HCT116 (cell line): Measurements from ENCODE around the gene NCOR1. TPM values are rescaled to one million over a fixed set of nuclear protein-coding genes. Genes with fewer than 3 reads are reported as not detected.

Experiments used
- ATAC-seq: fragments of 200-7000 bp; cut with Tn5 transposase; 2 replicates; pipeline ENCODE4 v1.9.1; 2020; ENCODE audit warnings: mild to moderate bottlenecking, moderate library complexity
- BruUV-seq: library from RNA; stranded (reverse); fragments of 400-500 nt; replicated peaks from 2 replicates; lab custom pipeline; 2021; lab: Mats Ljungman, UMichigan
- CTCF ChIA-PET: fragments of 300-600 bp; sonication (Branson Sonifier 250); formaldehyde crosslinking; loops from one replicate; lab custom pipeline; 2021; ENCODE audit warnings: antibody characterized with exemption; lab: Charles Lee
- POLR2A ChIA-PET: fragments of 300-600, 350-600 bp; sonication (Branson Sonifier 250); formaldehyde crosslinking; loops from one replicate; lab custom pipeline; 2021; ENCODE audit warnings: antibody characterized with exemption; lab: Charles Lee
- RAD21 ChIA-PET, 2 experiments: fragments of 300-600 bp; sonication (Branson Sonifier 250); formaldehyde crosslinking; loops; one replicate each; lab custom pipeline; 2023; ENCODE audit warnings: low total read pairs in 2 of 2; ENCODE audit not compliant: uncharacterized antibody in 2 of 2, unreplicated experiment in 2 of 2, low non-redundant PET in 1 of 2; lab: Charles Lee
- DNase-seq: peaks from one replicate; pipeline ENCODE4 v3.0.0-alpha.2; 2010; ENCODE audit warnings: low read depth, low spot score
- H2AFZ ChIP-seq: fragments of 200-600 bp; shearing (Covaris generic), sonication (generic); 2 replicates; pipeline ENCODE4 v1.6.1; 2017; ENCODE audit warnings: low read depth, mixed run types, mixed read lengths, antibody characterized with exemption, low read length; ENCODE audit not compliant: poor library complexity, severe bottlenecking
- H3K27ac ChIP-seq: 2 replicates; pipeline ENCODE4 v1.5.1; 2012; ENCODE audit warnings: low read depth, low read length
- H3K27me3 ChIP-seq: fragments of 200-600 bp; sonication (generic); 2 replicates; pipeline ENCODE4 v1.6.1; 2016; ENCODE audit warnings: mixed run types, low read length, mixed read lengths; ENCODE audit not compliant: insufficient read depth
- H3K36me3 ChIP-seq, 2 experiments: fragments of 200-500 bp in 1 of 2; fragments of 200-600 bp in 1 of 2; sonication (Bioruptor generic) in 1 of 2; sonication (generic) in 1 of 2; 2 replicates each; pipeline versions ENCODE4 v1.5.1 to v1.6.1; 2014 to 2016; ENCODE audit warnings: low read length in 2 of 2, inconsistent platforms in 1 of 2, mixed read lengths in 1 of 2, mixed run types in 1 of 2; ENCODE audit not compliant: insufficient read depth in 2 of 2, control insufficient read depth in 1 of 2
- H3K4me1 ChIP-seq, 2 experiments: fragments of 200-600 bp in 1 of 2; sonication (generic) in 1 of 2; 2 replicates each; pipeline versions ENCODE4 v1.5.1 to v1.6.1; 2012 to 2017; ENCODE audit warnings: low read length in 2 of 2, inconsistent platforms in 1 of 2, mild to moderate bottlenecking in 1 of 2, mixed read lengths in 1 of 2, mixed run types in 1 of 2, moderate library complexity in 1 of 2; ENCODE audit not compliant: insufficient read depth in 2 of 2, control insufficient read depth in 1 of 2
- H3K4me2 ChIP-seq: fragments of 200-600 bp; sonication (generic); 2 replicates; pipeline ENCODE4 v1.6.1; 2017; ENCODE audit warnings: mixed run types, low read length, mixed read lengths
- H3K4me3 ChIP-seq, 2 experiments: fragments of 200-600 bp in 1 of 2; sonication (generic) in 1 of 2; replicated peaks in 1 of 2; 2 replicates each; pipeline ENCODE4 v1.5.1; 2011 to 2016; ENCODE audit warnings: low read length in 2 of 2, control low read depth in 1 of 2, low read depth in 1 of 2, mild to moderate bottlenecking in 1 of 2, mixed read lengths in 1 of 2, mixed run types in 1 of 2
- H3K79me2 ChIP-seq: fragments of 200-600 bp; sonication (generic); 2 replicates; pipeline ENCODE4 v1.6.1; 2017; ENCODE audit warnings: mild to moderate bottlenecking, mixed run types, low read length, moderate library complexity, mixed read lengths; ENCODE audit not compliant: insufficient read depth
- H3K9ac ChIP-seq: fragments of 200-600 bp; sonication (generic); 2 replicates; pipeline ENCODE4 v1.6.1; 2016; ENCODE audit warnings: low read length, mixed read lengths
- H3K9me2 ChIP-seq: fragments of 200-600 bp; sonication (generic), shearing (Covaris generic); 2 replicates; pipeline ENCODE4 v1.6.1; 2017; ENCODE audit warnings: mixed run types, mild to moderate bottlenecking, moderate library complexity; ENCODE audit not compliant: insufficient read depth
- H3K9me3 ChIP-seq, 2 experiments: fragments of 200-500 bp in 1 of 2; fragments of 200-600 bp in 1 of 2; sonication (Bioruptor generic) in 1 of 2; sonication (generic) in 1 of 2; 2 replicates each; pipeline ENCODE4 v1.6.1; 2014 to 2017; ENCODE audit warnings: low read length in 2 of 2, mixed read lengths in 2 of 2, inconsistent platforms in 1 of 2, low read depth in 1 of 2, mild to moderate bottlenecking in 1 of 2, mixed run types in 1 of 2, moderate library complexity in 1 of 2; ENCODE audit not compliant: control insufficient read depth in 1 of 2, insufficient read depth in 1 of 2
- H4K20me1 ChIP-seq: fragments of 200-600 bp; sonication (generic), shearing (Covaris generic); 2 replicates; pipeline ENCODE4 v1.6.1; 2017; ENCODE audit warnings: mixed run types, mild to moderate bottlenecking, moderate library complexity; ENCODE audit not compliant: insufficient read depth
- EGR1 ChIP-seq: IDR thresholded peaks from 2 replicates; pipeline ENCODE4 v1.6.1; 2012; ENCODE audit warnings: low read depth
- POLR2AphosphoS5 ChIP-seq: IDR thresholded peaks from 2 replicates; pipeline ENCODE4 v1.6.1; 2011; ENCODE audit warnings: mild to moderate bottlenecking, low read depth, low read length, moderate library complexity
- RAD21 ChIP-seq: IDR thresholded peaks from 2 replicates; pipeline ENCODE4 v1.6.1; 2012; ENCODE audit warnings: low read depth, mild to moderate bottlenecking
- REST ChIP-seq: IDR thresholded peaks from 2 replicates; pipeline ENCODE4 v1.6.1; 2012; ENCODE audit warnings: low read depth
- SRF ChIP-seq: IDR thresholded peaks from 2 replicates; pipeline ENCODE4 v1.6.1; 2012; ENCODE audit warnings: low read depth
- intact Hi-C: fragments of 100-400 bp; cut with micrococcal nuclease; formaldehyde crosslinking; loops from 2 replicates; pipeline ENCODE4 v1.10.0; 2022
- total RNA-seq: library from RNA; stranded (reverse); gene quantifications from one replicate; pipeline ENCODE4 v1.2.1, GENCODE V29; 2021; ENCODE audit not compliant: unreplicated experiment

Gene NCOR1
- total RNA-seq, 1 experiment from 2014 or later = 43.7 TPM

GRCh38 chr17:16073845-16074244 is 141.5 kb downstream of the NCOR1 start:
- intact Hi-C loops = no loop called here
- H4K20me1 ChIP-seq = no peaks in the 10 kb centered on the region
- no peaks in the 10 kb centered on the region for H3K9me2 ChIP-seq
- TF ChIP-seq EGR1 (no peak), SRF (no peak), RAD21 (no peak), POLR2AphosphoS5 (no peak)
- H3K9me3 ChIP-seq = no peaks in the 10 kb centered on the region
- DNase-seq = no peak
- H2AFZ ChIP-seq = no peak overlapping the region
- no peak overlapping the region for H3K4me3 ChIP-seq
- H3K36me3 ChIP-seq = peaks cover 15 to 24% of the 10 kb centered on the region in 2 experiments; a peak in 3 of 4 replicates
- no peaks in the 10 kb centered on the region for H3K4me1 ChIP-seq
- no peak overlapping the region for H3K27ac ChIP-seq
- no peak overlapping the region for H3K9ac ChIP-seq
- BruUV-seq = no TSS peak
- no peaks in the 10 kb centered on the region for H3K27me3 ChIP-seq
- no peak overlapping the region for H3K4me2 ChIP-seq
- no peak for ATAC-seq
- no peaks in the 10 kb centered on the region for H3K79me2 ChIP-seq
- POLR2A ChIA-PET = no interaction called here
- CTCF ChIA-PET = no interaction called here
- RAD21 ChIA-PET = no interaction called here

GRCh38 chr17:16072031-16072430 is 143.3 kb downstream of the NCOR1 start:
- no peak overlapping the region for H2AFZ ChIP-seq
- H3K36me3 ChIP-seq = peaks cover 20 to 28% of the 10 kb centered on the region in 2 experiments
- no peak for ATAC-seq
- no peak overlapping the region for H3K4me2 ChIP-seq
- ChIA-PET POLR2A (no interaction called here), RAD21 (no interaction called here), CTCF (no interaction called here)
- no peak overlapping the region for H3K4me3 ChIP-seq
- intact Hi-C loops = no loop called here
- no peaks in the 10 kb centered on the region for H3K27me3 ChIP-seq
- H3K4me1 ChIP-seq = no peaks in the 10 kb centered on the region
- no peaks in the 10 kb centered on the region for H3K9me3 ChIP-seq
- BruUV-seq = no TSS peak
- no peak overlapping the region for H3K9ac ChIP-seq
- no peaks in the 10 kb centered on the region for H4K20me1 ChIP-seq
- DNase-seq = no peak
- no peaks in the 10 kb centered on the region for H3K9me2 ChIP-seq
- no peak overlapping the region for H3K27ac ChIP-seq
- no peaks in the 10 kb centered on the region for H3K79me2 ChIP-seq
- TF ChIP-seq REST = no peak
- no peak for TF ChIP-seq POLR2AphosphoS5
